Colonic mucosa (tissue), 4 donors: ENCODE data around the gene CHERP. TPM values are rescaled to one million over a fixed set of nuclear protein-coding genes. Genes with fewer than 3 reads are reported as not detected.
"Not testable (repeated sequence)": the region's sequence is repeated elsewhere in the genome, so short reads cannot be mapped to it uniquely, and the experiment has no call there.

Source experiments
- DNase-seq: peaks from one replicate; pipeline ENCODE4 v3.0.0-alpha.2; 2020
- H3K27ac ChIP-seq: fragments of 200-600 bp; one replicate; pipeline ENCODE4 v1.8.0; 2021
- H3K27me3 ChIP-seq: fragments of 200-600 bp; one replicate; pipeline ENCODE4 v1.8.0; 2021
- H3K36me3 ChIP-seq: fragments of 200-600 bp; one replicate; pipeline ENCODE4 v1.8.0; 2021
- H3K4me1 ChIP-seq: fragments of 200-600 bp; one replicate; pipeline ENCODE4 v1.8.0; 2021; ENCODE audit warnings: mild to moderate bottlenecking
- H3K4me3 ChIP-seq: fragments of 200-600 bp; one replicate; pipeline ENCODE4 v1.8.0; 2021
- H3K9ac ChIP-seq, 2 donors: one replicate each; pipeline ENCODE4 v1.7.0; 2013; ENCODE audit warnings: control low read depth in 2 of 2, low read depth in 2 of 2, low read length in 2 of 2
- H3K9me3 ChIP-seq: fragments of 200-600 bp; one replicate; pipeline ENCODE4 v1.8.0; 2021
- CTCF ChIP-seq: fragments of 200-600 bp; IDR thresholded peaks from one replicate; pipeline ENCODE4 v1.8.0; 2022; ENCODE audit warnings: antibody characterized with exemption, mild to moderate bottlenecking
- intact Hi-C: fragments of 100-400 bp; cut with DNase I; formaldehyde crosslinking; loops from one replicate; pipeline ENCODE4 v1.14.1; 2022
- total RNA-seq, 2 donors: library from RNA; stranded (reverse); fragmentation: NEBNext Ultra II Directional in 1 of 2; extraction: Animal tissue kit (Norgen Biotek cat#: 25700) in 1 of 2; gene quantifications; one replicate each; pipeline ENCODE4 v1.2.1, GENCODE V29; 2021
- donor health status: healthy.
- donor health status: DM: no; HTN: no; CAD: no.
- donor health status: DM: no; HTN: no; CAD: no.

The CHERP gene
- total RNA-seq, 2 donors from 2014 or later = 35.2 to 54.0 TPM

- no peaks in the 10 kb centered on the region for H3K9me3 ChIP-seq
- no peak for DNase-seq
- H3K9ac ChIP-seq = no peak overlapping the region
- no peak overlapping the region for H3K4me3 ChIP-seq
- intact Hi-C loops = no loop called here
- no peak overlapping the region for H3K27ac ChIP-seq
- H3K4me1 ChIP-seq = peaks cover 20% of the 10 kb centered on the region
- no peak for TF ChIP-seq CTCF
- H3K36me3 ChIP-seq = no peaks in the 10 kb centered on the region
- no peaks in the 10 kb centered on the region for H3K27me3 ChIP-seq
These were observed 2.4 kb upstream of the CHERP start for GRCh38 chr19:16544473-16545231.

DNA sequence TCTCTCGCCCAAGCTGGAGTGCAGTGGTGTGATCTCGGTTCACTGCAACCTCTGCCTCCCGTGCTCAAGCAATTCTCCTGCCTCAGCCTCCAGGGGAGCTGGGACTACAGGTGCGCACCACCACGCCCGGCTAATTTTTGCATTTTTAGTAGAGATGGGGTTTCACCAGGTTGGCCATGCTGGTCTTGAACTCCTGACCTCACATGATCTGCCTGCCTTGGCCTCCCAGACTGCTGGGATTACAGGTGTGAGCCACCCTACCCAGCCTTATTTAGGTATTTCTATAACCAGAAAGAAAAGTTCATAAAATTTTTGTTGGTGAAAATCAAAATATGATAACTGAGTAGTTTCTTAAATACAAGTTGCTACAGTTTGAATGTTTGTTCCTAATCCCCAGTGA is 1.5 kb upstream of the CHERP start:
- Histone ChIP-seq H3K4me1 (peaks cover 22% of the 10 kb centered on the region), H3K9ac (peak overlapping the region in 1 of 2 donors; percentile 24)
- intact Hi-C loops, H3K9me3 ChIP-seq, H3K36me3 ChIP-seq, H3K27ac ChIP-seq, H3K4me3 ChIP-seq, DNase-seq, H3K27me3 ChIP-seq: not testable (repeated sequence)

DNA sequence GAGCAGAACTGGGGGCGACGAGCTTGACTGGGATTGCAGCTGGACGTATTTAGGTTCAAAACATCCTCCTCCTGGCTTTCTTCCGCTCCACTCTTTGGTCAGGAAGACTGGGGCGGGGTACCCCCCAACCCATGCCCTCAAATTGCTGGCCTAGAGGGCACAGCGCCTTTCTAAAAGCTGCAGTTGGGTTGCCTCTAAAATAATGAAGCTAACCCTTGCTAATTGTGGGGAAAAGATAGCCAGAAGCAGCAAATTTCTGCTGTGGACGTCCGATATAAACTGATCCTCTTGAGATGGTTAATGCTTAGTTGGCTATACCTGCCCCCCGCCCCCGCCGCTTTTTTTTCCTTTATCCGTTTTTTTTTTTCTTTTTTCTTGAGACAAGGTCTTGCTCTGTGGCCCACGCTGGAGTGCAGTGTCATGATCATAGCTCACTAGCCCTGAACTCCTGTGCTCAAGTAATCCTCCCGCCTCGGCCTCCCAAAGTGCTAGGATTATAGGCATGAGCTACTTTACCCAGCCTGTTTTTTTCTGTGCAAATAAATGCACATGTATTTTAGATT is 754 bp upstream of the CHERP start:
- no peaks in the 10 kb centered on the region for H3K36me3 ChIP-seq
- H3K9ac ChIP-seq = peak overlapping the region; percentile 86 to 89
- H3K4me3 ChIP-seq = peak overlapping the region; percentile 100
- H3K27me3 ChIP-seq = no peaks in the 10 kb centered on the region
- peaks cover 22% of the 10 kb centered on the region for H3K4me1 ChIP-seq
- TF ChIP-seq CTCF = no peak
- no peaks in the 10 kb centered on the region for H3K9me3 ChIP-seq
- peak overlapping the region; percentile 87 for H3K27ac ChIP-seq
- DNase-seq = no peak
- intact Hi-C loops = no loop called here

- peak overlapping the region; percentile 87 for H3K27ac ChIP-seq
- peak overlapping the region; percentile 83 to 86 for H3K9ac ChIP-seq
- peaks cover 22% of the 10 kb centered on the region for H3K4me1 ChIP-seq
- no peak for DNase-seq
- H3K36me3 ChIP-seq = no peaks in the 10 kb centered on the region
- H3K27me3 ChIP-seq = no peaks in the 10 kb centered on the region
- H3K4me3 ChIP-seq = peak overlapping the region; percentile 100
- no peaks in the 10 kb centered on the region for H3K9me3 ChIP-seq
- TF ChIP-seq CTCF = no peak
- intact Hi-C loops = no loop called here
These were observed 652 bp downstream of the CHERP start for GRCh38 chr19:16541526-16542044.

DNA sequence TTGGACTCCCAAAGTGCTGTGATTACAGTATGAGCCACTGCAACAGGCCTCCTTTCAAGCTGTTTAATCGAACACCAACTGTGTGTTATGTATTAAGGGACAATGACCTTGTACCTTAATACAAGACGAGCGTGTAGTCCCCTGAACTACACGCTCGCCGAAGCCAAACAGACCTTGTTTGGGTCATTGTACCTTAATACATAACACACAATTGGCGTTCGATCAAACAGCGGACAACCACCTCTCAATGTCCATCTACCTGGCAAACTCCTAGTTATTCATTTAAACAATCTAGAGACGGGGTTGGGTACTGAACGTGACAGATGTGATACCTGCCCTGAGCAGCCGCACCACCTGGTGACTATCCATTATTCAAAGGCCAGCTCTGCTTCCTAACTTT is 1.3 kb downstream of the CHERP start:
- DNase-seq = no peak
- H3K4me3 ChIP-seq = peak overlapping the region; percentile 100
- H3K9me3 ChIP-seq = no peaks in the 10 kb centered on the region
- H3K27ac ChIP-seq = no peak overlapping the region
- H3K4me1 ChIP-seq = peaks cover 22% of the 10 kb centered on the region
- no peak for TF ChIP-seq CTCF
- peaks cover under 1% of the 10 kb centered on the region for H3K36me3 ChIP-seq
- H3K9ac ChIP-seq = peak overlapping the region in 1 of 2 donors; percentile 86
- intact Hi-C loops = no loop called here
- H3K27me3 ChIP-seq = no peaks in the 10 kb centered on the region

- DNase-seq = no peak
- Histone ChIP-seq H3K4me3 (no peak overlapping the region), H3K36me3 (peaks cover 16% of the 10 kb centered on the region), H3K27me3 (no peaks in the 10 kb centered on the region), H3K4me1 (peaks cover 18% of the 10 kb centered on the region), H3K9ac (no peak overlapping the region), H3K27ac (no peak overlapping the region), H3K9me3 (no peaks in the 10 kb centered on the region)
- intact Hi-C loops = no loop called here
- TF ChIP-seq CTCF = no peak
These were observed 5.1 kb downstream of the CHERP start for GRCh38 chr19:16537111-16537510.
